Testis (tissue), 3 donors: ENCODE data around the gene IL1RAP. TPM values are rescaled to one million over a fixed set of nuclear protein-coding genes. Genes with fewer than 3 reads are reported as not detected.

Source experiments
- DNase-seq: peaks from one replicate; pipeline ENCODE4 v3.0.0-alpha.2; 2019
- H3K27ac ChIP-seq, 2 donors: fragments of 200-600 bp; sonication (generic); one replicate each; pipeline ENCODE4 v1.5.1; 2019
- H3K27me3 ChIP-seq: fragments of 200-600 bp; sonication (generic); one replicate; pipeline ENCODE4 v1.5.1; 2019
- H3K36me3 ChIP-seq: fragments of 200-600 bp; sonication (generic); one replicate; pipeline ENCODE4 v1.5.1; 2017; ENCODE audit warnings: low read depth; ENCODE audit errors: missing control alignments
- H3K4me1 ChIP-seq: fragments of 200-600 bp; sonication (generic); one replicate; pipeline ENCODE4 v1.5.1; 2019
- H3K4me3 ChIP-seq, 2 donors: fragments of 200-600 bp; sonication (generic); one replicate each; pipeline ENCODE4 v1.5.1; 2017 to 2019
- H3K9me3 ChIP-seq: fragments of 200-600 bp; sonication (generic); one replicate; pipeline ENCODE4 v1.5.1; 2017
- CTCF ChIP-seq, 3 experiments: fragments of 450-650 bp in 2 of 3; fragments of 200-600 bp in 1 of 3; sonication (generic) in 1 of 3; IDR thresholded peaks; one replicate each; pipeline ENCODE4 v1.5.1; 2016 to 2019; ENCODE audit warnings: antibody characterized with exemption in 3 of 3, mild to moderate bottlenecking in 2 of 3, moderate library complexity in 1 of 3
- POLR2A ChIP-seq: fragments of 450-650 bp; IDR thresholded peaks from one replicate; pipeline ENCODE4 v1.6.1; 2017; ENCODE audit warnings: antibody characterized with exemption, mild to moderate bottlenecking, moderate library complexity
- WGBS, 2 donors: methylation state at CpG; one replicate each; pipeline ENCODE4 v1.1.5; 2018; 5-methylcytosine and 5-hydroxymethylcytosine counted together
- intact Hi-C: fragments of 100-400 bp; cut with DNase I; formaldehyde crosslinking; loops from one replicate; pipeline ENCODE4 v1.15.1; 2023; ENCODE audit warnings: low total_unique reads
- polyA plus RNA-seq: library from polyadenylated mRNA; stranded (reverse); fragments of 350-450 nt; fragmentation: Illumina TruSeq; extraction: RNeasy Lipid Tissue Mini Kit (QIAGEN cat#74804); gene quantifications from one replicate; pipeline ENCODE4 v1.2.3, GENCODE V29; 2014; ENCODE audit warnings: low read depth, low replicate concordance; ENCODE audit not compliant: insufficient read depth
- total RNA-seq, 2 donors: library from RNA; depleted of rRNA; stranded (reverse); fragments of >200 nt; gene quantifications; one replicate each; pipeline ENCODE4 v1.2.3, GENCODE V29; 2016

The IL1RAP gene
- total and polyA plus RNA-seq, 3 donors from 2014 or later, result 1.7 to 3.2 (median 2.1) TPM

- Histone ChIP-seq H3K27me3 (no peaks in the 10 kb centered on the region), H3K27ac (no peak overlapping the region), H3K9me3 (no peaks in the 10 kb centered on the region), H3K4me3 (no peak overlapping the region), H3K4me1 (no peaks in the 10 kb centered on the region), H3K36me3 (no peaks in the 10 kb centered on the region)
- no peak for DNase-seq
- WGBS, 2 donors, result 76 to 82% methylated on average over 6 of the region's 6 CpGs
- TF ChIP-seq CTCF (IDR thresholded peaks at IDR 0.05) (no peak), POLR2A (no peak)
- intact Hi-C loops, result no loop called here
Observed at GRCh38 chr3:190585805-190586630, 72.1 kb downstream of the IL1RAP start.

- no peaks in the 10 kb centered on the region for H3K36me3 ChIP-seq
- H3K4me1 ChIP-seq, result no peaks in the 10 kb centered on the region
- 77 to 78% methylated on average over 4 of the region's 4 CpGs for WGBS, 2 donors
- TF ChIP-seq POLR2A (no peak), CTCF (IDR thresholded peaks at IDR 0.05) (no peak)
- no peak overlapping the region for H3K4me3 ChIP-seq
- intact Hi-C loops, result no loop called here
- no peaks in the 10 kb centered on the region for H3K27me3 ChIP-seq
- H3K27ac ChIP-seq, result no peak overlapping the region
- DNase-seq, result no peak
- no peaks in the 10 kb centered on the region for H3K9me3 ChIP-seq
Observed at GRCh38 chr3:190586631-190587011, 72.7 kb downstream of the IL1RAP start.

- 69 to 81% methylated on average over 2 of the region's 2 CpGs for WGBS, 2 donors
- intact Hi-C loops, result no loop called here
- TF ChIP-seq CTCF (IDR thresholded peaks at IDR 0.05) (no peak), POLR2A (no peak)
Observed at GRCh38 chr3:190588570-190588969, 74.7 kb downstream of the IL1RAP start.

GRCh38 chr3:190589326-190589725 is 75.4 kb downstream of the IL1RAP start:
- 85 to 88% methylated on average over 7 of the region's 7 CpGs for WGBS, 2 donors
- no peak overlapping the region for H3K4me3 ChIP-seq
- no peaks in the 10 kb centered on the region for H3K9me3 ChIP-seq
- H3K27me3 ChIP-seq, result no peaks in the 10 kb centered on the region
- TF ChIP-seq CTCF (IDR thresholded peaks at IDR 0.05), result no peak
- TF ChIP-seq POLR2A, result no peak
- H3K27ac ChIP-seq, result no peak overlapping the region
- H3K4me1 ChIP-seq, result no peaks in the 10 kb centered on the region
- intact Hi-C loops, result no loop called here
- H3K36me3 ChIP-seq, result no peaks in the 10 kb centered on the region
- no peak for DNase-seq

More at GRCh38 chr3:190588570-190588969, 74.7 kb downstream of the IL1RAP start:
- H3K9me3 ChIP-seq, result no peaks in the 10 kb centered on the region
- DNase-seq, result no peak
- no peaks in the 10 kb centered on the region for H3K36me3 ChIP-seq
- H3K27ac ChIP-seq, result no peak overlapping the region
- no peak overlapping the region for H3K4me3 ChIP-seq
- H3K4me1 ChIP-seq, result no peaks in the 10 kb centered on the region
- H3K27me3 ChIP-seq, result no peaks in the 10 kb centered on the region

- 77 to 85% methylated on average over 6 of the region's 6 CpGs for WGBS, 2 donors
- H3K9me3 ChIP-seq, result no peaks in the 10 kb centered on the region
- H3K4me1 ChIP-seq, result no peaks in the 10 kb centered on the region
- intact Hi-C loops, result no loop called here
- H3K4me3 ChIP-seq, result no peak overlapping the region
- H3K36me3 ChIP-seq, result no peaks in the 10 kb centered on the region
- no peak for TF ChIP-seq POLR2A
- no peak for TF ChIP-seq CTCF (IDR thresholded peaks at IDR 0.05)
- no peaks in the 10 kb centered on the region for H3K27me3 ChIP-seq
- no peak for DNase-seq
- no peak overlapping the region for H3K27ac ChIP-seq
Observed at GRCh38 chr3:190591080-190591479, 77.2 kb downstream of the IL1RAP start.
